Activated T-cell treated with anti-CD3 and anti-CD28 coated beads, Interleukin-2, amount 50 U/mL, for 48 hours (primary cell): ENCODE data around the gene F10.
"Not testable (repeated sequence)": the region's sequence is repeated elsewhere in the genome, so short reads cannot be mapped to it uniquely, and the experiment has no call there.

Experiments used
- DNase-seq, 2 experiments: peaks; one replicate each; pipeline ENCODE4 v3.0.0-alpha.2; 2020

The F10 gene

DNA sequence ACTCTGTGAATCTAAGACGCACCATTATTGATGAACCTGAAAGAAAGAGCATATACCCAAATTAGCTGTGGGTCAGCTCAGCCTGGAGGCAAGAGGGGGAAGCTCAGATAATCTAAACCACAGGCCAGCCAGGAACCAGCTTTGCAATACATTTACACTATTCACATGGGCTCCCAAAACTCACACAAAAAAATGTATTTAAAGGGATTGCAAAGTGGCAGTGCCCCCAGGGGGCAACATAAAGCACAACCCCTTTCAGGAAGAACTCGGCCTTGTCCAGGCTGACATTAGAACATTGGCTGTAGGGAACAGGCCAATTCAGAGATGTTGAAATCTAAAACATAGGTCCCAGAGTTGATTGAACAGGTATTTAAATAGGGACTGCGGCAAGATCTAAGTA, 32.6 kb downstream of the F10 start:
- DNase-seq, result no peak

DNA sequence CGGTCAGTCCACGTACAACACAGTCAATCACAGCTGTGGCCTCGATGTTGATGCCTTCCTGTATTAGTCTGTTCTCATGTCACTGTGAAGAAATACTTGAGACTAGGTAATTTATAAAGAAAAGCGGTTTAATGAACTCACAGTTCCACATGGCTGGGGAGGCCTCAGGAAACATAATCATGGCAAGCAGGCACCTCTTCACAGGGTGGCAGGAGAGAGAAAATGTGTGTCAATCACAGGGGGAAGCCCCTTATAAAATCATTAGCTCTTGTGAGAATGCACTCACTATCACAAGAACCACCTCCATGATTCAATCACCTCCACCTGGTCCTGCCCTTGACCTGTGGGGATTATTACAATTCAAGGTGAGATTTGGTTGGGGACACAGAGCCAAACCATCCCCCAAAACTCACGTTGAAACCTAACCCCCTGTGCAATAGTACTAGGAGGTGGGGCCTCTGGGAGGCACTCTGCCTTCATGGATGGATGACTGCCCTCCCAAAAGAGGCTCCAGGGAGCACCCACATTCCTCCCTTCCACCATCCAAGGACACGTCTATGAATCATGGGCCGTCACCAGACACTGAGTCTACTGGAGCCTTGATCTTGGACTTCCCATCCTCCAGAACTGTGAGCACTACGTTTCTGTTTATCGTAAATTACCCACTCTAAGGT, 33.5 kb downstream of the F10 start:
- DNase-seq, result no peak

DNA sequence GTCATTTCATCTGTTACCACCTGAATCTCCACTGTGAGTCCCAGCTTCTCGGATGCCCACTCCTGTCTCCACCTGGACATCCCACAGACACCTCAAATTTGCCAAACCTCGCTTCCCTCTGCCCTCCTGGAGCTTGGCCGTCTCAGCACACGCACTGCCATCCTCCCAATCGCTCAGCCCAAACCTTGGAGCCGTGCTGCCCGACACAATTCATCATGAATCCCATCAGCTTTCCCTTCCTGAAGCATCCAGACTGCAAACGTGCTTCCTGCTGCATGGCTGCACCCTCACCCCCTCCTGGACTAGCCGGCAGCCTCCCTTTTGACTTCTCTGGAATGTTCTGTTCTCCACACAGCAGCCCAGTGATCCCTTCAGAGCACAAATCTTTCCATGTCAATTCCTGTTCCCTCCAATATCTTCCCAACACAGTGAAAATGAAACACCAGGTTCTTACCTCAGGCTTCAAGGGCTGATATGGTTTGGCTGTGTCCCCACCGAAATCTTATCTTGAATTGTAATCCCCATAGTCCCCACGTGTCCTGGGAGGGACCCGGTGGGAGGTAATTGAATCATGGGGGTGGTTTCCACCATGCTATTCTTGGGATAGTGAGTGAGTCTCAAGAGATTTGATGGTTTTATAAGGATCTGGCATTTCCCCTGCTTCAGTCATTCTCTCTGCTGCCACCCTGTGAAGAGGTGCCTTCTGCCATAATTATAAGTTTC, 34.8 kb downstream of the F10 start:
- no peak for DNase-seq

DNA sequence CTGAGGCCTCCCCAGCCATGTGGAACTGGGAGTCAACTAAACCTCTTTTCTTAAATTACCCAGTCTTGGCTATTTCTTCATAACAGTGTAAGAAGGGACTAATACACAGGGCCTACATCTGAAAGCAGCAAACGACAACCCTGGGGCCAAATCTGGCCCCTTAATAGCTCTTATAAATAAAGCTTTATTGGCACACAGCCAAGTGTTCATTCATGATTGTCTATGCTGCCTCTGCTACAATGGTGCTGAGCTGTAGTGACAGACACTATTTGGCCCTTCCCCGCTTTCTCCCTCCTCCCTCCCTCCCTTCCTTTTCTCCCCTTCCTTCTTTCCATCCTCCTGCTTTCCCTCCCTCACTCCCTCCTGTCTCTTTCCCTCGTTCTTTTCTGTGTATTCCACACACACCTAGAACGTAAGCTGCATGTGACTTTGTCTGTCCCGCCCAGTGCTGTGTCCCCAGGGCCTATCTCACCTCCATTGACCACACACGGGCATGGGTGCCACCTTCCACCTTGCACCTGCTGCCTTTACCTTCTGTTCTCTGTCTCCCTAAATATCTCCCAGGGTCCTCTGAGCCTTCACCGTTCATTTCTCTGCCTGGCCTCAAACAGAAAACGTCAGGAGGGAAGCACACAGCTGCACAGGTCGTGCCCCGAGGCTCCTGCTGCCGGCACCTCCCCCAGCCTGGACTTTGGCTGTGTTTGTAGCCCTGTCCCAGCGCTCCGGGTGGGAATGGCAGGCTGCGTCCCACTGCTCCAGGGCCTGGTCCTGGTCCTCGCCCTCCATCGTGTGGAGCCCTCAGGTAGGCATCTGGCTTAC, 35.5 kb downstream of the F10 start, which contains the start of gene PROZ:
Gene PROZ, plus strand, starts transcription at position 720 of the 819 bp plus-strand sequence. Its CDS starts 13 bp downstream, at position 733.
- DNase-seq, result no peak

DNA sequence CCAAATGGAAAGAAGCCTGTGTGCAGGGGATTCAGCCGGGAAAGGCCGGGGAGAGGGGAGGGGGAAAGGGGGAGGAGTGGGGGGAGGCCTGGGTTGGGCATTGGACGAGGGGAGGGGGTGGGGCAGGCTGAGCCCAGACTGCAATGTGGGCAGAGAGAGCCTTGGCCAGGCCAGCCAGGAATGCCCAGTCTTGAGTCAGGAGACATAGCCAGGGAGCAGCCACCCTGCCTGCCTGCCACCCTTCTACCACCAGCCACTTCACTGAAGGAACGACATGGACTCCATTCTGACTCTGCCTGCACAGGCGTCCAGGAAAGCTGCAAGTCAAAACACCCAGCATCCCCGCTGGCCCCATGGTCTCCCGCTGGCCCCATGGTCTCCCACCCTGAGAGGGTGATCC, 36.3 kb downstream of the F10 start:
- no peak for DNase-seq

DNA sequence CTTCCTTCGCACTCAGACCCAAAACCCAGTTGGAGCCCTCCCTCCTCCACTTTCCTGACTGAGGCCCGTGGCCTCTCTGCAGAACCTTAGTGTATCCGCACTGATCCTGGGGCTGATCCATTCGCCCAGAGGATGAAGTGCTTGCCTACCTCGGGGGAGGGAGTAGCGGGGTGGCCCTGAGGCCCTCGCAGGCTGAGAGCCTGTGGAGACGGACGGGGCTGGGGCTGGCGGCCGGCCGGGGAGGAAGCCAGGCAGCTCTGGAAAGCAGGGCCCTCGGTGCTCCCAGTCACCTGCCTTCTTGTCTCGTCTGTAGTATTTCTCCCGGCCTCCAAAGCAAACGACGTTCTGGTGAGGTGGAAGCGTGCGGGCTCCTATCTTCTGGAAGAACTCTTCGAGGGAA, 37.1 kb downstream of the F10 start:
- no peak for DNase-seq

DNA sequence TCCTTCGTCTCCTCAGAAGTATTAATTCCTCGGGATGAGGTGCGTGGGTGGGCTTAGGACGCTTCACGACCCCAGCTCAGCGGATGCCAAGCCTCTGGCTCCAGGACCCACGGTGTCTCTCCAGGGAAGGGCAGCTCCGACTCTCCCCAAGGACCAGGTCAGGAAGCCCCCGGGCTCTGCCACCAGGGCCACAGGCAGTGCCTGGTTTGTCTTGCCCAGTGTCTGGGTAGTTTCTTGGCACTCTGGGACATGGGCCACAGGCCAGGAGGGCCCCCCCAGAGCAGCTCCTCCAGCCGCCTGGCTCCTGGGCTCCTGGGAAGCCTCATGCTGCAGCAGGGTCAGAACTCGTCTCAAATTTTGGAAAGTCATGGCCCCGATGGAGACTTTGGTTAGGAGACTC, 38.4 kb downstream of the F10 start:
- no peak for DNase-seq

DNA sequence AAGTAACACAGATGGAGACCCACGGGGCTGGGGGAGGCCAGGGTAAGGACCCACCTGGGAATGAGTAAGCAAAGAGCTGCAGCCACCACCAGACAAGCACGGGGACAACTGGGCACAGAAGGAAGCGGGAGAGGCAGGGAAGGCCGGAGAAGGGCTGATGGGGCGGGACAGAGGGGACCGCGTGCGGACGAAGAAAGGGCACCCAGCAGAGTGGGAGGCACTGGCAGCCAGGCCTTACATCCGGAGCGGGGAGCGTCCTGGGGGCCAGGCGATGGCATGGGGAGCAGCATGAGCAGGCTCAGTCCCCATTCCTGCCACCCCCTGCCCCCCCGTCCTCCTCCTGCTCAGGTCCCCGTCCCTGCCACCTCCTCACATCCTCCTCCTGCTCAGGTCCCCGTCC, 38.8 kb downstream of the F10 start:
- DNase-seq, result peak in 1 of 2 experiments; percentile 25

DNA sequence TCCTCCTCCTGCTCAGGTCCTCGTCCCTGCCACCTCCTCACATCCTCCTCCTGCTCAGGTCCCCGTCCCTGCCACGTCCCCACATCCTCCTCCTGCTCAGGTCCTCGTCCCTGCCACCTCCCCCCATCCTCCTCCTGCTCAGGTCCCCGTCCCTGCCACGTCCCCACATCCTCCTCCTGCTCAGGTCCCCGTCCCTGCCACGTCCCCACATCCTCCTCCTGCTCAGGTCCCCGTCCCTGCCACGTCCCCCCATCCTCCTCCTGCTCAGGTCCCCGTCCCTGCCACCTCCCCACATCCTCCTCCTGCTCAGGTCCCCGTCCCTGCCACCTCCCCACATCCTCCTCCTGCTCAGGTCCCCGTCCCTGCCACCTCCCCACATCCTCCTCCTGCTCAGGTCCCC, 39.4 kb downstream of the F10 start:
- DNase-seq, result not testable (repeated sequence)

DNA sequence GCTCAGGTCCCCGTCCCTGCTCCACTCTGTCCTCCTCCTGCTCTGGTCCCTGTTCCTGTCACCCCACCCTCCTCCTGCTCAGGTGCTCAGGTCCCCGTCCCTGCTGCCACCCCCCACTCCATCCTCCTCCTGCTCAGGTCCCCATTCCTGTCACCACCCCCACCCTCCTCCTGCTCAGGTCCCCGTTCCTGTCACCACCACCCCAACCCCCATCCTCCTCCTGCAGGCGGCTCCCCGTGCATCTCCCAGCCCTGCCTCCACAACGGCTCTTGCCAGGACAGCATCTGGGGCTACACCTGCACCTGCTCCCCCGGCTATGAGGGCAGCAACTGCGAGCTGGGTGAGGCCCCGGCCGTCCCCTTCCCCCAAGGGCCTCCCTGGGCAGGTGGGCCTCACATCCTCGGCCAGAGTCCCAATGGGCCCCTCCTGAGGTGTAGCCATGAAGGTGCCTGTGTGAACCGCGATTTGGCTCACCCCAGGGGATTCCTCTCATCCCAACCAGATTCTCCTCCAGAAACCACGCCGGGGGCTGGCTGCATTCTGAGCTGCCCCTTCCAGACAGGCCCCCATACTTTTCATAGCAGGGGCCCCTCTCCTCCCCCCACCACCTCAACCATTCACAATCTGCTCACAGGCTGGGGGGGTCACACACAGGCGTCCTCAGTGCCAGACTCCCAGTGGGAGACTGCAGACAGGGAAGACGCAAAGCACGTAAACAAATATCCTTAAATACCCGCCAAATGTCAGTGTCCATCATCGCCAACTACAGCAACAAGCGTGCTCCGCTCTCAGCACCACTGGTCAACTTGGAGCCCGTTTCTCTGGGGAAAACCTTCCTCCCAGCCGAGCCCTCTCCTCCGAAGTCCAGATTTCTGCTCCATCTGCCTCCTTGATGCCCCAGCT, 40.4 kb downstream of the F10 start:
- DNase-seq, result peak in 1 of 2 experiments; percentile 29

DNA sequence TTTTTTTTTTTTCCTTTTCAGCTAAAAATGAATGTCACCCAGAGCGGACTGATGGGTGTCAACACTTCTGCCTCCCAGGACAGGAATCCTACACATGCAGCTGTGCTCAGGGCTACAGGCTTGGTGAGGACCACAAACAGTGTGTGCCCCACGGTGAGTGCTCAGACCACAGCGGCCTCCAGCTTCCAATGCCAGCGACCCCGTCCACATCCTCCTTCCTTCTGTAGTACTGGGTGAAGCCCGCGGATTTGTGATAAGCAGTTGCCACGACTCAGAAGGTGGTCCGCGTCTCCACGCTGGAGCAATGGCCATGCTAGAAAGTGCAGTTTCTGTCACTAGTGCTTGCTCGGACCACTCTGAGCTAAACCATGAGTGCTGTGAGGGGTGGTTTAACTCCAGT, 41.9 kb downstream of the F10 start:
- no peak for DNase-seq

DNA sequence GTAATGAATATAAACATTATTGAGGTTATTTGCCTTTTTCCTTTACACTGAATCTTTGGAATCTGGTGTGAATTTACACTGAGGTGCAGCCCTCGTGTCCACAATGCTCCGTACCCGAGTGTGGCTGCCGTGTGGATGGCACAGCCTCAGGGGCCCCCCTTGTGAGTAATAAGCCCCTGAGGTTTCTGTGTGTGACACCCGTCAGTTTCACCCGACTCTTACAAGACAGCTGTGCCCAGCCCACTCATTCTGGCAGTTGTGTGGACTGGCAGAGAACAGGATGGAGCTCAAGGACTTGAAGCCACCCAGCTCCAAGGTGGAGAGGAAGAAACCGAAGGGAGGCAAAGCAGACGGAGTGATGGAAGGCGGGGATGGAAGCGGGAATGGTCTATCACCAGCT, 43.7 kb downstream of the F10 start:
- peak in 1 of 2 experiments; percentile 59 for DNase-seq

DNA sequence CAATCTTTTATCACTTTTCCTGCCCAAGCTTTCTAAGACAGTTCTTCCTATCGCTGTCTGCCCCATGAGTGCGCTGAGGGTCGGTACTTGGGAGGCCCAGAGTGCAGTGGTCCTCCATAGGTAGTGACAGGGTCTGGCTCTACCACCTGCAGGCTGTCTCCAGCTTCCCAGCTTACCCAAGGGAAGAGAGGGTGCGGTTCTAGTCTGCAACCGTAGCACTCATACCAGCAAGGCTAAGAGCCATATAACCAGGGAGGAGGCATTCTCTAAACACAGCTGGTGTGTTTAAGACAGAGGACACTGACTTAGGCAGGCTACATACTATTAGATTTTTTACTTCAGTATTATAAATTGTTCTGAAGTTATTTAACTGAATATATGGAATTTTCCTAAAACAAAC, 44.1 kb downstream of the F10 start:
- DNase-seq, result no peak

DNA sequence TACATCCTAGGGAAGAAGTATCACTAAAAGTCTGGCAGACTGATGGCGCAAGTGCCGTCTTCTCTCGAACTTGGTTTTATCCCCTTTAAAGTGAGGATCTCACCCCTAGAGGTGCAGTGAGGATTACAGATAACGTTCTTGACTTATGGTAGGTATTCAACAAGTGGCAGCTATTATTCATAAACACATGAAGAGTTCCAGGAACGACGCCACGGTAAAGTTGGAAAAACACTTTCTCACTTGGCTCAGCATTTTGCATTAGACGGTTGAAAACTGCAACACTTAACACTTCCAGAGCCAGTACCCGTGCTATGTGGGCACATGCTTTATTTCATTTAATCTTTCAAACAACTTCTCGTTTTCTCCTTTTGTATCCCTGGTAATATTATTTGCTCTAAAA, 44.6 kb downstream of the F10 start:
- no peak for DNase-seq

DNA sequence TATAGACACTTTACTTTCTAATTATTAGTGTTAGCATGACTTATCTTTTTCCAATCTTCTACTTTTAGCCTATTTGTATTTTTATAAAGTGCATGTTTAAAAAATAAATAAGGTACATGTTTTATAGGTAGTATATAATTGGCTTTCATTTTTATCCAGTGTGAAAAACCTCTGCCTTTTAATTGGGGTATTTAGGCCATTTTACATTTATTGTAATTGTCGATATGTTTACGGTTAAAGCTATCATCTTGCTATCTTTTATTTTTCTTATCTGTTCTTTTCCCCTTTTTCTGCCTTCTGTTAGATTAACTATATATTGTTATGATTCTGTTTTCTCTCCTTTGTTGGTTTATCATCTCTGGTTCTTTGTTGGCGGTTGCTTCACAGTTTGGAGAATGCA, 45.0 kb downstream of the F10 start:
- DNase-seq, result no peak

DNA sequence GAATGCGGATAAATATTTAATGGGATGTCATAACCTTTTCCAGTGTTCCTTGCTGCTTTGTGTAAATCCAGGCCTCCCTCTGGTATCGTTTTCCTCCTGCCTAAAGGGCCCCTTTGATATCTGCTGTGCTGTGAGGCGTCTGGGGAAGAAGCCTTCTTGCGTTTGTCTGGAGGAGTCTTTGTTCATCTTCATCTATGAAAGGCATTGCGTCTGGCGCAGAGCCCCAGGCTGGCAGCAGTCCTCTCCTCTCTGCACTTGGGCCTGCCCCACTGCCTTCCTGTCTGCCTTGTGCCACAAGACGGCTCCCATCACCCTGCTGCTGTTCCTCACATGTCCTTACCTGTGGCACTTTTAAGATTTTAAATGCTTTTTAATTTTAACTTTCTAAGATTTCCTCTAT, 45.6 kb downstream of the F10 start:
- DNase-seq, result no peak

DNA sequence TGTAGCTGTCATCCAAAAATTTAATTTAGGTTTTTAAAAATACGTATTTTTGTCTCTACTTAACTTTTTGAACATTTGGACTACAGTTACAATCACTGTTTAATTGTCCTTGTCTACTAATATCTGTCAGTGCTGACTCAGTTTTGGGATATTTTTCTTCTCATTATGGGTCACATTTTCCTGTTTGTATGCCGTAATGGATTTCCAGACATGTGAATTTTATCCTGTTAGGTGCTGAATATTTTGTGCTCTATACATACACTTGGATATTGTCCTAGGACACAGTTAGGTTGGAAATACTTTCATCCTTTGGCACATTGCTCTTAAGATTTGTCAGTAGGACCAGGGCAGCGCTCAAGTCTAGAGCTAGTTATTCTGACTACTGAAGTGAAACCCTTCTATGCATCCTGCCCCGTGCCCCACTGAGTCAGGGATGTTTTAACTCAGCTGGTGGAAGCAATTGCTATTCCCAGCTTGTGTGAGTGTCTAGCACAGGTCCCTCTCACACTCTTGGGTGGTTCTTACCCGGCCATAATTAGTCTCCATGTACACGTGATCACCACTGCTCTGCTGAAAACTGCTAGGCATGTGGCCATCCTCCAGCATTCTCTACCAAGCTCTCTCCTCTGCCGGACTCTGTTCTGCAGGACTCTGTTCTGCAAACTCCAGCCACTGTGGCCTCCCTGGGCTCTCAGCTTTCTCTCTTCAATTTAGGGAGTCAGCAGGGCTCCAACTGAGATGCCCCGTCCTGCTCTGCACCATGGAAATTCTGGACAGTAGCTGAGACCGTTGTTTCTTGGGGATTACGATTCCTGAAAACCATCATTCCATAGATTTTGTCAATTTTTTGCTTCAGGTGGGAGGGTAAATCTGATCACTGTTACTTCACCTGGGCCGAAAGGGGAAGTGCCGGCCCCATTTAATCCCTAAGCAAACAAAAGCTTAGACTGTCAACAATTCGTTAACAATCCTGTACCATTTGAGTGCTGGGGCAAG, 47.0 kb downstream of the F10 start:
- DNase-seq, result no peak

DNA sequence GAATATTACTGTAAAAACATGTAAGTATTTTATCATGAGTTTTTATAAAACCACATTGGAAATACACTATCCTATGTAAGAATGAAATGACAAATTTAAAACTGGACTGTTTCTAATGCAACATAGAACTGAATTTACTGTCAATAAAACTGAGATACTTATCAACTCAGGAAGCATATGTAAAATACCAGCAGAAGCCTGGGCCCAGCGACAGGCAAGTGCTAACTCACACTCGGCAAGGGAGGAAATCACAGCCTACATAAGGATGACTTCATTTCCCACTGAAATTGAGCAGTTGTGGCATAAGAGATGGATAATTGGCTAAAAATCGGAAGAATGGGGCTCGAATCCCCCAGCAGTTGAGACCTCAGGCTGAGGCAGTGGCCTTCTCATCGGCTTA, 47.9 kb downstream of the F10 start:
- no peak for DNase-seq

DNA sequence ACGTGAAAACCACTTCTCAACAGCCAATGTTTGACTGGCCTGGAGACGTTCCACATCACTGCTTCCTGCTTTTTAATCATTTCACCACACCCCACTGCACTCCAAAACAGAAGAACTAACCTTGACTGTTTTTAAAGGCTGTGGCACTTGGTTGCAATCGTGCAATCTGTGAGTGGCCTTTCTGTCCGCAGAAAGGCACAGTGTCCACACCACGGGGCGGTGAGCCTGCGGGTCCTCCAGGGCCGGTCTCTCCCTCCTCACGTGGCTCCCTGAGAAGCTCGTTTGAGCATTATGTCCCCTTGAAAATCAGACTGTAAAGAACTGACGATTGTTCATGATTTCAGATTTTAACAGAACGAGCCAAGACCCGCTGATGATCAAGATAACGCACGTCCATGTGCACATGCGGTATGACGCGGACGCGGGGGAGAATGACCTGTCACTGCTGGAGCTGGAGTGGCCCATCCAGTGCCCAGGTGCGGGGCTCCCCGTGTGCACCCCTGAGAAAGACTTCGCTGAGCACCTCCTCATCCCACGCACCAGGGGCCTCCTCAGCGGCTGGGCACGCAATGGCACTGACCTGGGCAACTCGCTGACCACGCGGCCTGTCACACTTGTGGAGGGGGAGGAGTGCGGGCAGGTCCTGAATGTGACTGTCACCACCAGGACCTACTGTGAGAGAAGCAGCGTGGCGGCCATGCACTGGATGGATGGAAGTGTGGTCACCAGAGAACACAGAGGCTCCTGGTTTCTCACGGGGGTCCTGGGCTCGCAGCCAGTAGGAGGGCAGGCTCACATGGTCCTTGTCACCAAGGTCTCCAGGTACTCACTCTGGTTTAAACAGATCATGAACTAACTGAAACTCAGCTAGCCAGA, 48.9 kb downstream of the F10 start:
- no peak for DNase-seq

DNA sequence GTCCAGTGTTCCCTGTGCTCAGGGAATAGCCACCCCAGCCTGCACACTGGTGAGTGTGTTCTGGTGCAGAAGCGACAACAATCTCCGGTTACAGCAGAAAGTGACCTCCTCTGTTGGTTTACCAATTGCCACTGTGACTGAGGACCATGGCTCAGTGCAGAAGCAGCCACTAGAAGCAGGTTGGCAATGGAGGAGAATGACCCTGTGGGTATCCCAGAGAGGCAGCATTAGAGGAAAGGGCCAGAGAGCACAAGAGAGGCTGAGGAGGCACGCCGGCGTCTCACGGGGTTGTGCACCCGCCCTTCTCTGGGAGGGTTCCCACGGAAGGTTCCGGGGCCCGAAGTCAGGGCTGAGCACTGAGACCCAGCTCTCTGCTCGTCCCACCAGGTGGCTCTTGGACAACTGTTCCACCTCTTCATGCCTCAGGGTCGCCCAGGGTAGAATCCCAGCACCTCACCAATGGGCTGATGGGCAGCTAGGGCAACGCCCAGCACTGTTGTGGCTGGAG, 49.9 kb downstream of the F10 start:
- no peak for DNase-seq
